Neutrophil (primary cell): ENCODE measurements around the gene PLXNB3.
"Not testable (repeated sequence)": the region's sequence is repeated elsewhere in the genome, so short reads cannot be mapped to it uniquely, and the experiment has no call there.

Experiments
- H3K27ac ChIP-seq: fragments of 200-600 bp; sonication (generic); 2 replicates; pipeline ENCODE4 v1.5.1; 2016; ENCODE audit warnings: mild to moderate bottlenecking, moderate library complexity
- H3K27me3 ChIP-seq: fragments of 200-600 bp; sonication (generic); 2 replicates; pipeline ENCODE4 v1.6.0; 2016; ENCODE audit warnings: mild to moderate bottlenecking
- H3K36me3 ChIP-seq: fragments of 200-600 bp; sonication (generic); 2 replicates; pipeline ENCODE4 v1.5.1; 2017
- H3K4me1 ChIP-seq, 2 experiments: fragments of 200-600 bp in 1 of 2; sonication (generic) in 1 of 2; 1 replicate in 1 of 2; 2 replicates in 1 of 2; pipeline versions ENCODE4 v1.5.1 to v1.6.1; 2013 to 2016; ENCODE audit warnings: low read depth in 1 of 2, low read length in 1 of 2, mild to moderate bottlenecking in 1 of 2, moderate library complexity in 1 of 2; ENCODE audit not compliant: control insufficient read depth in 1 of 2, insufficient read depth in 1 of 2
- H3K4me3 ChIP-seq, 2 experiments: fragments of 200-600 bp in 1 of 2; sonication (generic) in 1 of 2; 1 replicate in 1 of 2; 2 replicates in 1 of 2; pipeline ENCODE4 v1.5.1; 2013 to 2016; ENCODE audit warnings: low read depth in 1 of 2, low read length in 1 of 2, mild to moderate bottlenecking in 1 of 2, moderate library complexity in 1 of 2
- H3K9me3 ChIP-seq: fragments of 200-600 bp; sonication (generic); 2 replicates; pipeline ENCODE4 v1.5.1; 2016
- TF ChIP-seq, protein P1 (sequence below): fragments of 200-600 bp; sonication (generic); IDR thresholded peaks from 2 replicates; pipeline ENCODE4 v1.5.1; 2016; ENCODE audit warnings: antibody characterized with exemption

PLXNB3 gene

DNA sequence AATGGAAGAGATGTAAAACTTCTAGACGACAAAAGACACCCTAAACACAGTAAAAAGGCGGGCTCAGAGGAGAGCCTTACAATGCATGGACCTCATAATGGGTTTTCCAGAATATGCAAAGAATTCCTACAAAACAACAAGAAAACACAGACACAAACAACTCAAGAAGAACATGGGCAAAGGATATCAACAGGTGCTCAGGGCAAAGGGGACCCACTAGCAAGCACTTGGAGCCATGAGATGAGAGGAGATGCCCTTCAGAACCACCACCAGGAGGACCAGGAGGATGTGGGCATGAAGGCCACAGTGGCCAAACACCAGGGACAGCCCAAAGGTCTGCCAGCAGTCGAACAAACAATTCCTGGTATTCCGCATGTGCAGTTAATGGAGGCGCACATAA, 49.1 kb downstream of the PLXNB3 start:
- Histone ChIP-seq H3K36me3 (no peaks in the 10 kb centered on the region), H3K9me3 (no peaks in the 10 kb centered on the region), H3K27me3 (peaks cover 49% of the 10 kb centered on the region), H3K4me1 (no peaks in the 10 kb centered on the region), H3K27ac (no peak overlapping the region), H3K4me3 (no peak overlapping the region)
- TF ChIP-seq, protein P1, sequence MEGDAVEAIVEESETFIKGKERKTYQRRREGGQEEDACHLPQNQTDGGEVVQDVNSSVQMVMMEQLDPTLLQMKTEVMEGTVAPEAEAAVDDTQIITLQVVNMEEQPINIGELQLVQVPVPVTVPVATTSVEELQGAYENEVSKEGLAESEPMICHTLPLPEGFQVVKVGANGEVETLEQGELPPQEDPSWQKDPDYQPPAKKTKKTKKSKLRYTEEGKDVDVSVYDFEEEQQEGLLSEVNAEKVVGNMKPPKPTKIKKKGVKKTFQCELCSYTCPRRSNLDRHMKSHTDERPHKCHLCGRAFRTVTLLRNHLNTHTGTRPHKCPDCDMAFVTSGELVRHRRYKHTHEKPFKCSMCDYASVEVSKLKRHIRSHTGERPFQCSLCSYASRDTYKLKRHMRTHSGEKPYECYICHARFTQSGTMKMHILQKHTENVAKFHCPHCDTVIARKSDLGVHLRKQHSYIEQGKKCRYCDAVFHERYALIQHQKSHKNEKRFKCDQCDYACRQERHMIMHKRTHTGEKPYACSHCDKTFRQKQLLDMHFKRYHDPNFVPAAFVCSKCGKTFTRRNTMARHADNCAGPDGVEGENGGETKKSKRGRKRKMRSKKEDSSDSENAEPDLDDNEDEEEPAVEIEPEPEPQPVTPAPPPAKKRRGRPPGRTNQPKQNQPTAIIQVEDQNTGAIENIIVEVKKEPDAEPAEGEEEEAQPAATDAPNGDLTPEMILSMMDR = no peak

DNA sequence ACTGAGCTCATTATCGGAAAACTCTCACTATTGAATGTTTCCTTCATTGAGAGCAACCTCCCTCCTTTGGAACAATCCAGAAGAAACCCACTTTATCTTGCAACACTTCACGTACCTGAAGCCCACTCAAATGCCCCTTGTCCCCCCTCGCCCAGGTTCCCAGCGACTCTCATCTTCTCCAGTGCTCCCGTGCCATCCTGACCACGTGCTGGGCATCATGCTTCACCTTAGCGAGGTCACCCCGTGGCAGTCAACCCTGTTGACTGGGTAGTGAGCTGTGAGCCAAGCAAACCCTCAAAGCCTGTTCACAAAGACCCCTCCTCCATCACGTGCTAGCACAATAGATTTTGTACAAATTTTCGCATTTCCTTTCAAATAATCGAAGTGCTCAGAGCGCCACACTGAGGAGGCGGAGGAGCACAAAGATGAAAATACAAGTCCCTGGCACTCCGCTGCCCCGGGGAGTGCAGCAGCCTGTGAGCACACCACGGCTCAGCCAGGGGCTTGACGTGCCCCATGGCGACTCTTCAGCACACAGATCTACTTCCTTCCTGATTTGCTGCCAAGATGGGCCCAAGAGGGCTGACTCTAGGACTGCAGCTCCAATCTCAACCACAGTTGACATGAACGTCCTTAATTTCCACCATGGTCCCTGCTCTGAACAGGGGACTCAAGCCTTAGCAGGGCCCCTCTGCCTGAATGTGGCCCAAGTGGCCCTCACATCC, 50.7 kb downstream of the PLXNB3 start:
- Histone ChIP-seq H3K36me3 (no peaks in the 10 kb centered on the region), H3K27me3 (peaks cover 65% of the 10 kb centered on the region), H3K9me3 (no peaks in the 10 kb centered on the region), H3K27ac (no peak overlapping the region), H3K4me3 (no peak overlapping the region), H3K4me1 (no peaks in the 10 kb centered on the region)
- TF ChIP-seq, protein P1 = no peak

DNA sequence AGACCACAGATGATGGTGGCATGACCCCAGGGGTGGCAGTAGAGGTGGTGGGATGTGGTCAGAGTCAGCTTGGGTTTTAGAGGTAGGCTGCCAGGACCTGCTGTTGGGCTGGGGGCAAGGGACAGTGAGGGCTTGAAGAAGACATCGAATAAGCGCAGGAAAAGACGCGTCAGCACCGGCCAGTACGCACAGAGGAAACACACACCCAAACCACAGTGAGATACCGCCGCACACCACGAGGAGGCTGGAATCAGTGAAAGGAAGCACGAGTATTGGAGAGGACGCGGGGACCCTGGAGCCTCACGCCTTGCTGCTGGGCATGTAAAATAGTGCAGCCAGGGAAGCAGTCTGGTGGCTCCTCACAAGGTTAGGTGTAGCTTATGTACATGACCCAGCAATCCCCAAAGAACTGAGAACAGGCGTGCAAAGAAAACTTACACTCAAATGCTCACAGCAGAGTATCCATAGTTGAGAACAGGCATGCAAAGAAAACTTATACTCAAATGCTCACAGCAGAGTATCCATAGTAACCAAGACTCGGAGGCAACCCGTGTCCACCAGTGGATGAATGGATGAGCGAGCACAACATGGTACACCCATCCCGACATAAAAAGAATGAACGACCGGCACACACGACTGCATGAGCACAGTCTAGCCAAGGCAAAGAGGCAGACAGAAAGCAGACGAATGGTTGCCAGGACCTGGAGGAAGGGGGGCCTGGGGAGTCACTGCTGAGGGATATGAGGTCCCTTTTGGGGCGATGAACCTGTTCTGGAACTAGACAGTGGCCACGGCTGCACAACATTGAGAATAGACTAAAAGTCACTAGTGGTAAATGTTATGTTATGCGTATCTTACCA, 53.0 kb downstream of the PLXNB3 start:
- Histone ChIP-seq H3K36me3 (no peaks in the 10 kb centered on the region), H3K27ac (no peak overlapping the region), H3K4me1 (no peaks in the 10 kb centered on the region), H3K27me3 (peaks cover 80% of the 10 kb centered on the region), H3K4me3 (no peak overlapping the region), H3K9me3 (no peaks in the 10 kb centered on the region)
- TF ChIP-seq, protein P1 = no peak

DNA sequence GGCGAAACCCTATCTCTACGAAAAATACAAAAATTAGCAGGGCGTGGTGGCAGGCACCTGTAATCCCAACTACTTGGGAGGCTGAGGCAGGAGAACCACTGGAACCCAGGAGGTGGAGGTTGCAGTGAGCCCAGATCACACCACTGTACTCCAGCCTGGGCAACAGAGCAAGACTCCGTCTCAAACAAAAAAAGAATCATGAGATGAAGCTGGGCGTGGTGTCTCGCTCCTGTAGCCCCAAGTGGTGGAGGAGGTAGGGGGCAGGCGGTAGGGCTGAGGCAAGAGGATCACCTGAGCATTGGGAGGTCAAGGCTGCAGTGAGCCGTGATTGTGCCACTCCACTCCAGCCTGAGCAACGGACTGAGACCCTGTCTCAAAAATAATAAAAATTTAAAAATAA, 54.0 kb downstream of the PLXNB3 start:
- not testable (repeated sequence) for H3K4me3 ChIP-seq, H3K9me3 ChIP-seq, H3K4me1 ChIP-seq, H3K36me3 ChIP-seq, H3K27ac ChIP-seq
- peaks cover 80% of the 10 kb centered on the region for H3K27me3 ChIP-seq

DNA sequence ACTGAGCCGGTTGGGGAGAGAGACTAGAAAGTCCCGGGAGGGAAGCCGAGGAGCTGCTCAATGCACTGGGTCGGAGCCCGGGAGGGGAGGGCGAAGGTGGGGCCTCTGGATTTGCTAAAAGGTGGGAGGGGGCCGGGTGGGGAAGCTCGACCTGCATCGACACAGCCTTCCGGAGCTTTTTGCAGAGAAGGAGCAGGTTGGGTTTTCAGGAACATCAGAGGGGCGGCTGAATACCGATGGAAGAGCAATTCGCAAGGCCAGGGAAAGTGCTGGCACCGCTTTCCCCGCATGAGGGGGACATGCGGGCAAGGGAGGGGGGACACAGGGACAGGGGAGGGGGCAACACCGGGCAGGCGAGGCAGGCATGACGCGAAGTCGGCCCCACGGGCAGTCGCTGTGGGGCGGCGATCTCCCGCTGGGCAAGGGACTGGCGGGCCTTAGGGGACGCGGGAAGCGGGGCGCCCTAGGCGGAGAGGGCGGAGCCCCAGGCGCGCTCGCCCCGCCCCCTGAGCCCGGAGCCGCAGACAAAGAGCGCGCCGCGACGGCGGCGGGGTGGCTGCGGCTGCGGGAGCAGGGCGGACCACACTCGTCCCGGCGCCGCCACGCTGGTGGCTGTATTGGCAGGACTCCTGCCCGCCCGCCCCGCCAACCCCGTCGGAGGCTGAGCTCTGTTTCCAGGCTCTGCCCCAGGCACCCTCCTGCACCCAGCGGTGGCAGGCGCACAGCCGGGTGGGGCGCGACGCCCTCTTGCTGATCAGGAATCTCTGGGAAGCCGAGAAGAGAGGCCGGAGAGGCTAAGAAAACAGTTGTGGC, 54.7 kb downstream of the PLXNB3 start:
- no peaks in the 10 kb centered on the region for H3K4me1 ChIP-seq

More for the DNA sequence above, 54.7 kb downstream of the PLXNB3 start:
- TF ChIP-seq, protein P1 = no peak
- H3K36me3 ChIP-seq = no peaks in the 10 kb centered on the region
- H3K27me3 ChIP-seq = peaks cover 79% of the 10 kb centered on the region
- no peak overlapping the region for H3K27ac ChIP-seq
- no peak overlapping the region for H3K4me3 ChIP-seq
- H3K9me3 ChIP-seq = no peaks in the 10 kb centered on the region
